ENCODE data around the gene TPRG1.

TPRG1 gene

GRCh38 chr3:189171707-189172106, at the start of gene TPRG1:
TPRG1 (plus strand) TSS chr3:189171971; CDS start chr3:189207385, 35,414 bp downstream.
- DNase-seq (no peak), ATAC-seq (no peak)

- ATAC-seq = no peak
- DNase-seq = no peak
Measured at GRCh38 chr3:189122110-189122509, 49.7 kb upstream of the TPRG1 start.

GRCh38 chr3:189122526-189123205, 49.1 kb upstream of the TPRG1 start:
- no peak for ATAC-seq
- DNase-seq = no peak

GRCh38 chr3:189123595-189124387, 48.0 kb upstream of the TPRG1 start:
- ATAC-seq (no peak), DNase-seq (no peak)

- ATAC-seq (peak; percentile 97), DNase-seq (peak; percentile 68)
Measured at GRCh38 chr3:189132231-189132671, 39.5 kb upstream of the TPRG1 start.

GRCh38 chr3:189132839-189133238, 38.9 kb upstream of the TPRG1 start:
- DNase-seq = no peak
- ATAC-seq = no peak

GRCh38 chr3:189133768-189134167, 38.0 kb upstream of the TPRG1 start:
- DNase-seq (no peak), ATAC-seq (no peak)

GRCh38 chr3:189137416-189137815, 34.4 kb upstream of the TPRG1 start:
- ATAC-seq (no peak), DNase-seq (no peak)

- ATAC-seq = no peak
Measured at GRCh38 chr3:189138901-189139610, 32.7 kb upstream of the TPRG1 start.

GRCh38 chr3:189139611-189139940, 32.2 kb upstream of the TPRG1 start:
- ATAC-seq = no peak
- no peak for DNase-seq

More at GRCh38 chr3:189138901-189139610, 32.7 kb upstream of the TPRG1 start:
- no peak for DNase-seq

GRCh38 chr3:189142527-189142926, 29.2 kb upstream of the TPRG1 start:
- peak; percentile 12 for DNase-seq

GRCh38 chr3:189143321-189143720, 28.4 kb upstream of the TPRG1 start:
- DNase-seq = no peak
- ATAC-seq = no peak

More at GRCh38 chr3:189142527-189142926, 29.2 kb upstream of the TPRG1 start:
- peak; percentile 65 for ATAC-seq

- DNase-seq (no peak), ATAC-seq (no peak)
Measured at GRCh38 chr3:189143771-189144170, 28.0 kb upstream of the TPRG1 start.

GRCh38 chr3:189144645-189145044, 27.1 kb upstream of the TPRG1 start:
- no peak for DNase-seq

GRCh38 chr3:189146848-189147247, 24.9 kb upstream of the TPRG1 start:
- no peak for ATAC-seq
- no peak for DNase-seq

More at GRCh38 chr3:189144645-189145044, 27.1 kb upstream of the TPRG1 start:
- ATAC-seq = no peak

- DNase-seq (peak; percentile 65), ATAC-seq (peak; percentile 57)
Measured at GRCh38 chr3:189148081-189148507, 23.7 kb upstream of the TPRG1 start.

- no peak for ATAC-seq
- no peak for DNase-seq
Measured at GRCh38 chr3:189149203-189149602, 22.6 kb upstream of the TPRG1 start.

- ATAC-seq = no peak
Measured at GRCh38 chr3:189157232-189158007, 14.4 kb upstream of the TPRG1 start.

GRCh38 chr3:189158034-189158433, 13.7 kb upstream of the TPRG1 start:
- ATAC-seq (no peak), DNase-seq (no peak)

More at GRCh38 chr3:189157232-189158007, 14.4 kb upstream of the TPRG1 start:
- DNase-seq = no peak

- ATAC-seq = no peak
- no peak for DNase-seq
Measured at GRCh38 chr3:189160519-189161309, 11.1 kb upstream of the TPRG1 start.

- no peak for DNase-seq
- no peak for ATAC-seq
Measured at GRCh38 chr3:189165092-189165612, 6.6 kb upstream of the TPRG1 start.
